B cell (primary cell): ENCODE measurements around the gene FOXO3. TPM values are rescaled to one million over a fixed set of nuclear protein-coding genes. Genes with fewer than 3 reads are reported as not detected.

Experiments
- ATAC-seq: fragments of 200-7000 bp; cut with Tn5 transposase; one replicate; pipeline ENCODE4 v1.10.0; 2021; ENCODE audit warnings: low read depth, mild to moderate bottlenecking, moderate number of reproducible peaks, moderate library complexity
- CTCF ChIA-PET: fragments of 350-600 bp; sonication (Branson Sonifier 250); formaldehyde crosslinking; loops from one replicate; lab custom pipeline; 2021; ENCODE audit warnings: antibody characterized with exemption, inconsistent platforms; lab: Charles Lee
- POLR2A ChIA-PET: fragments of 350-600 bp; sonication (Branson Sonifier 250); formaldehyde crosslinking; loops from one replicate; lab custom pipeline; 2021; ENCODE audit warnings: antibody characterized with exemption; lab: Charles Lee
- DNase-seq: peaks from one replicate; pipeline ENCODE4 v3.0.0; 2013
- H2AFZ ChIP-seq: 2 replicates; pipeline ENCODE4 v1.6.1; 2012; ENCODE audit warnings: mild to moderate bottlenecking, low read depth, low read length; ENCODE audit not compliant: insufficient read depth, poor library complexity, severe bottlenecking
- H3K27ac ChIP-seq, 2 donors: 1 replicate in 1 of 2; 2 replicates in 1 of 2; pipeline ENCODE4 v1.5.1; 2012 to 2013; ENCODE audit warnings: low read length in 2 of 2, mild to moderate bottlenecking in 2 of 2, moderate library complexity in 1 of 2
- H3K27me3 ChIP-seq, 4 experiments: fragments of 200-600 bp in 1 of 4; sonication (generic) in 1 of 4; replicated peaks in 1 of 4; 1 replicate in 2 of 4; 2 replicates in 2 of 4; pipeline versions ENCODE4 v1.6.1 to v1.7.0; 2013 to 2016; ENCODE audit warnings: low read length in 3 of 4, mild to moderate bottlenecking in 2 of 4, mixed read lengths in 1 of 4, moderate library complexity in 1 of 4; ENCODE audit not compliant: insufficient read depth in 4 of 4, control insufficient read depth in 3 of 4; ENCODE audit errors: control extremely low read depth in 1 of 4
- H3K36me3 ChIP-seq, 2 experiments: replicated peaks in 1 of 2; 1 replicate in 1 of 2; 2 replicates in 1 of 2; pipeline versions ENCODE4 v1.6.1 to v1.7.1; 2013; ENCODE audit warnings: low read length in 1 of 2; ENCODE audit not compliant: insufficient read depth in 2 of 2, control insufficient read depth in 1 of 2; ENCODE audit errors: control extremely low read depth in 1 of 2, extremely low read depth in 1 of 2
- H3K4me1 ChIP-seq, 2 donors: fragments of 200-600 bp in 1 of 2; sonication (generic) in 1 of 2; 1 replicate in 1 of 2; 2 replicates in 1 of 2; pipeline versions ENCODE4 v1.5.1 to v1.6.1; 2013 to 2017; ENCODE audit warnings: low read length in 2 of 2; ENCODE audit not compliant: control insufficient read depth in 2 of 2, insufficient read depth in 2 of 2
- H3K4me2 ChIP-seq: replicated peaks from 2 replicates; pipeline ENCODE3; 2012; ENCODE audit warnings: mild to moderate bottlenecking, low read depth, low read length; ENCODE audit not compliant: poor library complexity, severe bottlenecking
- H3K4me3 ChIP-seq, 5 experiments: fragments of 200-600 bp in 1 of 5; sonication (generic) in 1 of 5; 1 replicate in 3 of 5; 2 replicates in 2 of 5; pipeline versions ENCODE4 v1.5.1 to v1.7.0; 2011 to 2016; ENCODE audit warnings: low read length in 4 of 5, mild to moderate bottlenecking in 4 of 5, low read depth in 2 of 5, control low read depth in 1 of 5, moderate library complexity in 1 of 5; ENCODE audit not compliant: insufficient read depth in 1 of 5; ENCODE audit errors: control extremely low read depth in 1 of 5, extremely low read depth in 1 of 5
- H3K79me2 ChIP-seq: fragments of 200-600 bp; sonication (generic); one replicate; pipeline ENCODE4 v1.6.0; 2016; ENCODE audit warnings: low read length; ENCODE audit not compliant: control insufficient read depth, insufficient read depth
- H3K9ac ChIP-seq: fragments of 200-600 bp; sonication (generic); 2 replicates; pipeline ENCODE4 v1.6.1; 2017; ENCODE audit warnings: mild to moderate bottlenecking, low read length, moderate library complexity
- H3K9me3 ChIP-seq, 3 donors: one replicate each; pipeline versions ENCODE4 v1.6.1 to v1.7.1; 2013; ENCODE audit warnings: low read length in 2 of 3; ENCODE audit not compliant: control insufficient read depth in 2 of 3, insufficient read depth in 1 of 3; ENCODE audit errors: control extremely low read depth in 1 of 3
- H4K20me1 ChIP-seq: 2 replicates; pipeline ENCODE4 v1.6.0; 2012; ENCODE audit warnings: mild to moderate bottlenecking, low read length; ENCODE audit not compliant: insufficient read depth, control insufficient read depth, poor library complexity, severe bottlenecking
- H3K27ac Mint-ChIP-seq: one replicate; pipeline ENCODE4 v1.8.0; 2021; ENCODE audit warnings: mixed read lengths
- H3K27me3 Mint-ChIP-seq: one replicate; pipeline ENCODE4 v1.8.0; 2021; ENCODE audit warnings: mixed read lengths
- H3K4me1 Mint-ChIP-seq: one replicate; pipeline ENCODE4 v1.8.0; 2021; ENCODE audit warnings: mixed read lengths
- H3K4me3 Mint-ChIP-seq: one replicate; pipeline ENCODE4 v1.8.0; 2021; ENCODE audit warnings: mixed read lengths
- H3K9me3 Mint-ChIP-seq: one replicate; pipeline ENCODE4 v1.8.0; 2022; ENCODE audit warnings: mixed read lengths; ENCODE audit not compliant: insufficient read depth
- CTCF ChIP-seq: fragments of 200-600 bp; IDR thresholded peaks from one replicate; pipeline ENCODE4 v1.8.0; 2022; ENCODE audit warnings: antibody characterized with exemption, mild to moderate bottlenecking
- EZH2 ChIP-seq: IDR thresholded peaks from 2 replicates; pipeline ENCODE4 v1.6.1; 2012; ENCODE audit warnings: borderline replicate concordance, low read depth, mild to moderate bottlenecking, moderate library complexity, low read length; ENCODE audit not compliant: insufficient read depth, poor library complexity, severe bottlenecking
- WGBS: methylation state at CpG from one replicate; pipeline ENCODE4 v1.1.5; 2013; ENCODE audit warnings: missing lambda C conversion rate; ENCODE audit not compliant: insufficient coverage; 5-methylcytosine and 5-hydroxymethylcytosine counted together
- intact Hi-C: fragments of 100-400 bp; cut with micrococcal nuclease; formaldehyde crosslinking; loops from one replicate; pipeline ENCODE4 v1.10.0; 2022
- polyA plus RNA-seq: library from polyadenylated mRNA; depleted of rRNA; stranded (reverse); fragments of >200 nt; gene quantifications from 2 replicates; pipeline ENCODE4 v1.2.3, GENCODE V29; 2012
- total RNA-seq, 2 donors: library from RNA; stranded (reverse); fragments of 120-200 nt in 1 of 2; gene quantifications; 1 replicate in 1 of 2; 2 replicates in 1 of 2; pipeline versions ENCODE4 v1.2.3 to v1.2.4, GENCODE V29; 2013 to 2022

The FOXO3 gene
- total and polyA plus RNA-seq, 2 donors (not counting 1 experiment from before 2014, with no cell fraction given), result 6.0 to 16.9 TPM

DNA sequence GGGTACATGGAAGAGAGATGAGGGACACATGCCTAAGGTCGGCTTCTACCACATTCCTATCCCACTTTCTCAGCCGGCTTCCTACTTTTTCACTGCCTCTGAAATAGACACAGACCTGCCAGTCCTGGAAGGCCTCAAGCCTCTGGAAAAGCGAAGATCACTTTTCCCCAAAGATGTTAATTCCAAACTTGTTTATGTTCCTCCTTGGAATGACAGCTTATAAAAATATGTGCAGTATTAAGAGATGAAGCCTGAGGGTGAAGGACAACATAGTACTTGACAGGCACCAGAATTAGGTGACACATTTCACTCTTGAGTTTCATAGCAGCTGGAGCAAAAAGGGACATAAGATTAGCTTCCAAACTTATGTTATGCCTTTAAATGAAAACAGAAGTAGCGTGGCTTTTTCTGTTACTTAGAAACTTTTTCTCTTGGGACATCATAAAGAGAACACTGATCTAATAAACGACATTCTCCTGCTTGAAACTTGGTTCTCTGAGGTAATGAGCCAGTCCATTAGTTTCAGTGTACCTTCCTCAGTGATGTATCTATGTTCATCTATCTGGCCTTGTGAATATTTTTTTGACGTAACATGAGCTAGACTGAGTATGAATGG, 25.3 kb downstream of the FOXO3 start:
- TF ChIP-seq EZH2 (no peak), CTCF (no peak)
- Histone ChIP-seq H3K79me2 (peaks cover 60% of the 10 kb centered on the region), H3K4me2 (no peak overlapping the region), H3K4me3 (no peak overlapping the region), H3K27me3 (no peaks in the 10 kb centered on the region), H3K9ac (no peak overlapping the region), H3K4me1 (peaks cover 20 to 32% of the 10 kb centered on the region in 2 donors), H4K20me1 (peaks cover 19% of the 10 kb centered on the region), H3K9me3 (no peaks in the 10 kb centered on the region), H3K36me3 (no peaks in the 10 kb centered on the region), H2AFZ (no peak overlapping the region), H3K27ac (no peak overlapping the region)
- Mint-ChIP-seq H3K27ac (no peak overlapping the region), H3K9me3 (no peaks in the 10 kb centered on the region), H3K27me3 (no peaks in the 10 kb centered on the region), H3K4me3 (no peak overlapping the region), H3K4me1 (peaks cover 65% of the 10 kb centered on the region)
- WGBS, result 97% methylated on average over 3 of the region's 6 CpGs
- ChIA-PET POLR2A (no interaction called here), CTCF (no interaction called here)
- ATAC-seq (no peak), DNase-seq (no peak)
- intact Hi-C loops, result no loop called here

DNA sequence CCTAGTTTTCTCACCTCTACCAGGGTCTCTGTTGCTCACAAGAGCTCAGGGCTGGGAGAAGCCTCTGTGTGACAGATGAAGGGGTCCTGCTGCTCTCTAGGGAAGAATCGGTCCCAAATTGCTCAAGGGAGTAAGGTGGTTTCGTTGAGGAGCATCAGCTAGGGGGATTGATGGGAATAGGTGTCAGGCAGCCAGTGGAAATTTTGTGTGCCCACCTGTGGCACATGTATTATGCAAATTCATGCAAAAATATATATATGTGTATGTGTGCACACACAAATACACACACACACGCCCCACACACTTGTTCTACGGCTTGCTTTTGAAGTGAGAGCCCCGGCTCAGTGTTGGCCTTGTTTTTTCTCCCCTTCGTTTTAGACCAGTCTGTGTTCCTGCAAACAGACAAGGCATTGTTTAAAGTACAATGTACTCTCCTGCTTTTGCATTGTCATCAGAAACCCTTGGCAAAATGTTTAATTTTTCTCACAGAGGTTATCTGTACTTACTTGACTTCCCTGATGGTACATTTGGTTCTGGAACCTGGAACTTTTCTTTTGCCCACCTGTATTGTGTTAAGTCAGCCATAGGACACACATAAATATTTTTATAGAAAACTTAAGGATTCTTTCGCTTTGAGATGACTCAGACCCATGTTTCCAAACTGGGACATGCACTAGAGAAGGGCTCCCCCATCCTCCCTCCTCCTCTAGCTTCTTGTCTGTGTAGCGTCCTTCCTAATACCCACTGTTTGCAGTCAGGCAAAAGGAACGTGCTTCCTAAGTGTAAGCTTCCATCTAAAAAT, 26.7 kb downstream of the FOXO3 start:
- intact Hi-C loops, result no loop called here
- H3K27me3 Mint-ChIP-seq, result no peaks in the 10 kb centered on the region
- no peak for TF ChIP-seq CTCF
- TF ChIP-seq EZH2, result no peak
- peaks cover 11% of the 10 kb centered on the region for H4K20me1 ChIP-seq
- H3K9ac ChIP-seq, result no peak overlapping the region
- H3K9me3 Mint-ChIP-seq, result no peaks in the 10 kb centered on the region
- H3K79me2 ChIP-seq, result peaks cover 45% of the 10 kb centered on the region
- ATAC-seq (no peak), DNase-seq (no peak)
- peaks cover 22 to 31% of the 10 kb centered on the region in 2 donors for H3K4me1 ChIP-seq
- CTCF ChIA-PET, result interaction anchor here (1.4 kb wide), 1 partner anchor 16 kb away, joined by 3 read pairs; no protein-coding TSS in a partner anchor
- no peak overlapping the region for H3K27ac Mint-ChIP-seq
- no peaks in the 10 kb centered on the region for H3K9me3 ChIP-seq
- no peak overlapping the region for H3K27ac ChIP-seq
- POLR2A ChIA-PET, result no interaction called here
- no peak overlapping the region for H3K4me3 Mint-ChIP-seq
- H3K4me1 Mint-ChIP-seq, result peaks cover 69% of the 10 kb centered on the region
- H3K4me3 ChIP-seq, result no peak overlapping the region
- no peaks in the 10 kb centered on the region for H3K36me3 ChIP-seq
- 92% methylated on average over 8 of the region's 9 CpGs for WGBS
- no peak overlapping the region for H2AFZ ChIP-seq
- H3K27me3 ChIP-seq, result no peaks in the 10 kb centered on the region
- no peak overlapping the region for H3K4me2 ChIP-seq
